Measurements from ENCODE around the gene TM2D3. TPM values are rescaled to one million over a fixed set of nuclear protein-coding genes. Genes with fewer than 3 reads are reported as not detected.
A peak's percentile ranks its signal among the peaks of the same experiment; 100 is the strongest.

The TM2D3 gene
- total RNA-seq, 1 experiment from 2014 or later = 23.1 TPM

DNA sequence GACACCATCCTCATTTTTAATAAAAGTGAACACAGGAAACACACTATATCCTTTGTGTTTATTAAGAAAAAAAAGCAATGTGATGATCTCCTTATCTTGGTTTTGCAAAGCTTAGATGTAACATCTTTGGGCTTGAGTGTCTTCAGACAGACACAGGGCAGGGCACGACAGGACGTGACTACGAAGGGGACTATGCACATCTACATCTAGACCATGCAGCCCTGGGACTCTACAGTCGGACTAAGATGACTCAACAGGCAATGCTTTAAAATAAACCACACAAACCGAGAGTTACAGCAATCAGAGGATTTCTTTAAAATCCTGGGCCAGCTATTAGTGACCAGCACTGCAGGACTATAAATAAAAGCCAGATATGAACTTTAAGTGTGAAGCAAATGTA lies 22.8 kb upstream of the TM2D3 start:
- ATAC-seq = no peak
- POLR2A ChIA-PET = no interaction called here
- DNase-seq (ENCODE audit: low spot score) = no peak
- H3K9me3 Mint-ChIP-seq = no peaks in the 10 kb centered on the region
- no peak overlapping the region for H3K27ac Mint-ChIP-seq
- H3K4me1 Mint-ChIP-seq = peaks cover 6% of the 10 kb centered on the region
- H3K4me3 Mint-ChIP-seq = no peak overlapping the region
- TF ChIP-seq GRHL2 (CRISPR knock-in tag; IDR thresholded peaks at IDR 0.05; ENCODE audit: insufficient replicate concordance, severe bottlenecking) (no peak), NR2C2 (CRISPR knock-in tag; IDR thresholded peaks at IDR 0.05) (no peak), KAT7 (CRISPR knock-in tag; IDR thresholded peaks at IDR 0.05; ENCODE audit: borderline replicate concordance) (no peak)
- TF ChIP-seq, protein P1, sequence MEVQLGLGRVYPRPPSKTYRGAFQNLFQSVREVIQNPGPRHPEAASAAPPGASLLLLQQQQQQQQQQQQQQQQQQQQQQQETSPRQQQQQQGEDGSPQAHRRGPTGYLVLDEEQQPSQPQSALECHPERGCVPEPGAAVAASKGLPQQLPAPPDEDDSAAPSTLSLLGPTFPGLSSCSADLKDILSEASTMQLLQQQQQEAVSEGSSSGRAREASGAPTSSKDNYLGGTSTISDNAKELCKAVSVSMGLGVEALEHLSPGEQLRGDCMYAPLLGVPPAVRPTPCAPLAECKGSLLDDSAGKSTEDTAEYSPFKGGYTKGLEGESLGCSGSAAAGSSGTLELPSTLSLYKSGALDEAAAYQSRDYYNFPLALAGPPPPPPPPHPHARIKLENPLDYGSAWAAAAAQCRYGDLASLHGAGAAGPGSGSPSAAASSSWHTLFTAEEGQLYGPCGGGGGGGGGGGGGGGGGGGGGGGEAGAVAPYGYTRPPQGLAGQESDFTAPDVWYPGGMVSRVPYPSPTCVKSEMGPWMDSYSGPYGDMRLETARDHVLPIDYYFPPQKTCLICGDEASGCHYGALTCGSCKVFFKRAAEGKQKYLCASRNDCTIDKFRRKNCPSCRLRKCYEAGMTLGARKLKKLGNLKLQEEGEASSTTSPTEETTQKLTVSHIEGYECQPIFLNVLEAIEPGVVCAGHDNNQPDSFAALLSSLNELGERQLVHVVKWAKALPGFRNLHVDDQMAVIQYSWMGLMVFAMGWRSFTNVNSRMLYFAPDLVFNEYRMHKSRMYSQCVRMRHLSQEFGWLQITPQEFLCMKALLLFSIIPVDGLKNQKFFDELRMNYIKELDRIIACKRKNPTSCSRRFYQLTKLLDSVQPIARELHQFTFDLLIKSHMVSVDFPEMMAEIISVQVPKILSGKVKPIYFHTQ (CRISPR knock-in tag; IDR thresholded peaks at IDR 0.05) = no peak
- H3K36me3 Mint-ChIP-seq = peaks cover 8% of the 10 kb centered on the region
- no peaks in the 10 kb centered on the region for H3K27me3 Mint-ChIP-seq (ENCODE audit: low read depth)
- CTCF ChIA-PET = no interaction called here

GRCh38 chr15:101672298-101672697 lies 20.1 kb upstream of the TM2D3 start:
- peaks cover 6% of the 10 kb centered on the region for H3K9me3 Mint-ChIP-seq
- TF ChIP-seq, protein P2, sequence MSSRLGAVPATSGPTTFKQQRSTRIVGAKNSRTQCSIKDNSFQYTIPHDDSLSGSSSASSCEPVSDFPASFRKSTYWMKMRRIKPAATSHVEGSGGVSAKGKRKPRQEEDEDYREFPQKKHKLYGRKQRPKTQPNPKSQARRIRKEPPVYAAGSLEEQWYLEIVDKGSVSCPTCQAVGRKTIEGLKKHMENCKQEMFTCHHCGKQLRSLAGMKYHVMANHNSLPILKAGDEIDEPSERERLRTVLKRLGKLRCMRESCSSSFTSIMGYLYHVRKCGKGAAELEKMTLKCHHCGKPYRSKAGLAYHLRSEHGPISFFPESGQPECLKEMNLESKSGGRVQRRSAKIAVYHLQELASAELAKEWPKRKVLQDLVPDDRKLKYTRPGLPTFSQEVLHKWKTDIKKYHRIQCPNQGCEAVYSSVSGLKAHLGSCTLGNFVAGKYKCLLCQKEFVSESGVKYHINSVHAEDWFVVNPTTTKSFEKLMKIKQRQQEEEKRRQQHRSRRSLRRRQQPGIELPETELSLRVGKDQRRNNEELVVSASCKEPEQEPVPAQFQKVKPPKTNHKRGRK (CRISPR knock-in tag; IDR thresholded peaks at IDR 0.05; ENCODE audit: borderline replicate concordance) = no peak
- TF ChIP-seq ZNF423 (CRISPR knock-in tag; IDR thresholded peaks at IDR 0.05) (no peak), KAT7 (CRISPR knock-in tag; IDR thresholded peaks at IDR 0.05; ENCODE audit: borderline replicate concordance) (no peak), ARID4B (CRISPR knock-in tag; IDR thresholded peaks at IDR 0.05; ENCODE audit: borderline replicate concordance) (no peak), TEAD4 (CRISPR knock-in tag; IDR thresholded peaks at IDR 0.05) (no peak)
- TF ChIP-seq, protein P3, sequence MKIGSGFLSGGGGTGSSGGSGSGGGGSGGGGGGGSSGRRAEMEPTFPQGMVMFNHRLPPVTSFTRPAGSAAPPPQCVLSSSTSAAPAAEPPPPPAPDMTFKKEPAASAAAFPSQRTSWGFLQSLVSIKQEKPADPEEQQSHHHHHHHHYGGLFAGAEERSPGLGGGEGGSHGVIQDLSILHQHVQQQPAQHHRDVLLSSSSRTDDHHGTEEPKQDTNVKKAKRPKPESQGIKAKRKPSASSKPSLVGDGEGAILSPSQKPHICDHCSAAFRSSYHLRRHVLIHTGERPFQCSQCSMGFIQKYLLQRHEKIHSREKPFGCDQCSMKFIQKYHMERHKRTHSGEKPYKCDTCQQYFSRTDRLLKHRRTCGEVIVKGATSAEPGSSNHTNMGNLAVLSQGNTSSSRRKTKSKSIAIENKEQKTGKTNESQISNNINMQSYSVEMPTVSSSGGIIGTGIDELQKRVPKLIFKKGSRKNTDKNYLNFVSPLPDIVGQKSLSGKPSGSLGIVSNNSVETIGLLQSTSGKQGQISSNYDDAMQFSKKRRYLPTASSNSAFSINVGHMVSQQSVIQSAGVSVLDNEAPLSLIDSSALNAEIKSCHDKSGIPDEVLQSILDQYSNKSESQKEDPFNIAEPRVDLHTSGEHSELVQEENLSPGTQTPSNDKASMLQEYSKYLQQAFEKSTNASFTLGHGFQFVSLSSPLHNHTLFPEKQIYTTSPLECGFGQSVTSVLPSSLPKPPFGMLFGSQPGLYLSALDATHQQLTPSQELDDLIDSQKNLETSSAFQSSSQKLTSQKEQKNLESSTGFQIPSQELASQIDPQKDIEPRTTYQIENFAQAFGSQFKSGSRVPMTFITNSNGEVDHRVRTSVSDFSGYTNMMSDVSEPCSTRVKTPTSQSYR (CRISPR knock-in tag; IDR thresholded peaks at IDR 0.05) = no peak
- peaks cover 12% of the 10 kb centered on the region for H3K36me3 Mint-ChIP-seq
- POLR2A ChIA-PET = no interaction called here
- no peak overlapping the region for H3K27ac Mint-ChIP-seq
- H3K4me1 Mint-ChIP-seq = peaks cover 6% of the 10 kb centered on the region
- CTCF ChIA-PET = interaction anchor here (0.6 kb wide), 2 partner anchors 17 to 39 kb away, joined by 3 read pairs; no protein-coding TSS in a partner anchor
- no peak overlapping the region for H3K4me3 Mint-ChIP-seq
- ATAC-seq (peak; percentile 73), DNase-seq (ENCODE audit: low spot score) (peak; percentile 17)
- H3K27me3 Mint-ChIP-seq (ENCODE audit: low read depth) = no peaks in the 10 kb centered on the region

- ChIA-PET CTCF (no interaction called here), POLR2A (no interaction called here)
- no peaks in the 10 kb centered on the region for H3K27me3 Mint-ChIP-seq (ENCODE audit: low read depth)
- H3K36me3 Mint-ChIP-seq = peaks cover 18% of the 10 kb centered on the region
- peaks cover under 1% of the 10 kb centered on the region for H3K4me1 Mint-ChIP-seq
- peak; percentile 74; the same call in 1 of the 2 replicates for TF ChIP-seq GABPB1 (CRISPR knock-in tag; IDR thresholded peaks at IDR 0.05)
- TF ChIP-seq STAT6 (CRISPR knock-in tag; conservative IDR thresholded peaks at IDR 0.05; ENCODE audit: low read depth) = no peak
- TF ChIP-seq, protein P4, sequence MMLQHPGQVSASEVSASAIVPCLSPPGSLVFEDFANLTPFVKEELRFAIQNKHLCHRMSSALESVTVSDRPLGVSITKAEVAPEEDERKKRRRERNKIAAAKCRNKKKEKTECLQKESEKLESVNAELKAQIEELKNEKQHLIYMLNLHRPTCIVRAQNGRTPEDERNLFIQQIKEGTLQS (CRISPR knock-in tag; conservative IDR thresholded peaks at IDR 0.05) = no peak
- no peak for TF ChIP-seq ELF4 (CRISPR knock-in tag; IDR thresholded peaks at IDR 0.05; ENCODE audit: low read depth)
- H3K4me3 Mint-ChIP-seq = no peak overlapping the region
- DNase-seq (ENCODE audit: low spot score) (no peak), ATAC-seq (no peak)
- no peak overlapping the region for H3K27ac Mint-ChIP-seq
- peaks cover 13% of the 10 kb centered on the region for H3K9me3 Mint-ChIP-seq
Observed at GRCh38 chr15:101669744-101670143, 17.6 kb upstream of the TM2D3 start.

All from WTC11 (cell line).